Caco-2 (cell line): ENCODE data around the gene KIAA1958. TPM values are rescaled to one million over a fixed set of nuclear protein-coding genes. Genes with fewer than 3 reads are reported as not detected.

ENCODE experiments used
- BruUV-seq: library from RNA; stranded (reverse); fragments of 400-500 nt; replicated peaks from 2 replicates; lab custom pipeline; 2021; lab: Mats Ljungman, UMichigan
- CTCF ChIA-PET: fragments of 300-600 bp; sonication (Branson Sonifier 250); formaldehyde crosslinking; loops from one replicate; lab custom pipeline; 2022; ENCODE audit warnings: antibody characterized with exemption; lab: Charles Lee
- POLR2A ChIA-PET: fragments of 300-600 bp; sonication (Branson Sonifier 250); formaldehyde crosslinking; loops from one replicate; lab custom pipeline; 2022; ENCODE audit warnings: antibody characterized with exemption; lab: Charles Lee
- DNase-seq, 2 experiments: peaks; one replicate each; pipeline versions ENCODE4 v3.0.0 to v3.0.0-alpha.2; 2020 to 2022
- H3K27me3 ChIP-seq: replicated peaks from 2 replicates; pipeline ENCODE4 v1.6.0; 2011; ENCODE audit warnings: low read length; ENCODE audit not compliant: control insufficient read depth, insufficient read depth
- H3K36me3 ChIP-seq: 2 replicates; pipeline ENCODE4 v1.5.1; 2011; ENCODE audit warnings: low read length; ENCODE audit not compliant: control insufficient read depth, insufficient read depth
- H3K4me1 ChIP-seq: fragments of 250-450 bp; sonication (Bioruptor Pico); 2 replicates; pipeline ENCODE4 v1.5.1; 2020; ENCODE audit warnings: mild to moderate bottlenecking
- H3K4me3 ChIP-seq: 2 replicates; pipeline ENCODE4 v1.5.1; 2011; ENCODE audit warnings: low read depth, mild to moderate bottlenecking, control low read depth, low read length
- H3K9me3 ChIP-seq: fragments of 250-450 bp; sonication (Bioruptor Pico); 2 replicates; pipeline ENCODE4 v1.5.1; 2020; ENCODE audit warnings: mild to moderate bottlenecking, moderate library complexity
- H3K27ac Mint-ChIP-seq: one replicate; pipeline ENCODE4 v1.8.0; 2022; ENCODE audit warnings: mixed read lengths; ENCODE audit not compliant: unreplicated experiment
- H3K27me3 Mint-ChIP-seq: one replicate; pipeline ENCODE4 v1.8.0; 2022; ENCODE audit warnings: mixed read lengths; ENCODE audit not compliant: insufficient read depth, unreplicated experiment
- H3K36me3 Mint-ChIP-seq: one replicate; pipeline ENCODE4 v1.8.0; 2022; ENCODE audit warnings: mild to moderate bottlenecking, mixed read lengths; ENCODE audit not compliant: insufficient read depth, unreplicated experiment
- H3K4me1 Mint-ChIP-seq: one replicate; pipeline ENCODE4 v1.8.0; 2022; ENCODE audit warnings: low read depth, mixed read lengths; ENCODE audit not compliant: unreplicated experiment
- H3K4me3 Mint-ChIP-seq: one replicate; pipeline ENCODE4 v1.8.0; 2022; ENCODE audit warnings: mild to moderate bottlenecking, moderate library complexity, mixed read lengths; ENCODE audit not compliant: unreplicated experiment
- H3K9me3 Mint-ChIP-seq: one replicate; pipeline ENCODE4 v1.8.0; 2022; ENCODE audit warnings: mixed read lengths; ENCODE audit not compliant: unreplicated experiment
- CTCF ChIP-seq, 2 experiments: fragments of 200-600 bp in 1 of 2; IDR thresholded peaks; 1 replicate in 1 of 2; 2 replicates in 1 of 2; pipeline versions ENCODE4 v1.5.1 to v1.8.0; 2011 to 2022; ENCODE audit warnings: antibody characterized with exemption in 1 of 2, control low read depth in 1 of 2, inconsistent platforms in 1 of 2, low read depth in 1 of 2, low read length in 1 of 2, mild to moderate bottlenecking in 1 of 2, moderate library complexity in 1 of 2; ENCODE audit not compliant: insufficient read depth in 1 of 2, severe bottlenecking in 1 of 2, unreplicated experiment in 1 of 2
- intact Hi-C: fragments of 100-400 bp; cut with micrococcal nuclease; formaldehyde crosslinking; loops from one replicate; pipeline ENCODE4 v1.10.0; 2022; ENCODE audit not compliant: unreplicated experiment
- total RNA-seq: library from RNA; stranded (reverse); gene quantifications from 2 replicates; pipeline ENCODE4 v1.2.3, GENCODE V29; 2022

KIAA1958 gene
- total RNA-seq, 1 experiment from 2014 or later: 20.0 TPM

GRCh38 chr9:112677040-112677439, 190.4 kb downstream of the KIAA1958 start:
- H3K27me3 ChIP-seq: no peaks in the 10 kb centered on the region
- TF ChIP-seq CTCF (IDR thresholded peaks at IDR 0.05; ENCODE audit: insufficient read depth in 1 of 2, low read depth in 1 of 2, low read length in 1 of 2, severe bottlenecking in 1 of 2, unreplicated experiment in 1 of 2): no peak
- H3K4me3 Mint-ChIP-seq: no peak overlapping the region
- DNase-seq: no peak
- POLR2A ChIA-PET: no interaction called here
- BruUV-seq: no TSS peak
- H3K27ac Mint-ChIP-seq: no peak overlapping the region
- peaks cover 13% of the 10 kb centered on the region for H3K4me1 Mint-ChIP-seq
- intact Hi-C loops: no loop called here
- peaks cover 10% of the 10 kb centered on the region for H3K4me1 ChIP-seq
- no peaks in the 10 kb centered on the region for H3K36me3 Mint-ChIP-seq
- no peaks in the 10 kb centered on the region for H3K36me3 ChIP-seq
- peaks cover 32% of the 10 kb centered on the region for H3K9me3 Mint-ChIP-seq
- H3K4me3 ChIP-seq: no peak overlapping the region
- no peaks in the 10 kb centered on the region for H3K27me3 Mint-ChIP-seq
- CTCF ChIA-PET: no interaction called here
- H3K9me3 ChIP-seq: 0 out of 2 replicates have a peak, but pooled peaks cover 3% of the 10 kb centered on the region

DNA sequence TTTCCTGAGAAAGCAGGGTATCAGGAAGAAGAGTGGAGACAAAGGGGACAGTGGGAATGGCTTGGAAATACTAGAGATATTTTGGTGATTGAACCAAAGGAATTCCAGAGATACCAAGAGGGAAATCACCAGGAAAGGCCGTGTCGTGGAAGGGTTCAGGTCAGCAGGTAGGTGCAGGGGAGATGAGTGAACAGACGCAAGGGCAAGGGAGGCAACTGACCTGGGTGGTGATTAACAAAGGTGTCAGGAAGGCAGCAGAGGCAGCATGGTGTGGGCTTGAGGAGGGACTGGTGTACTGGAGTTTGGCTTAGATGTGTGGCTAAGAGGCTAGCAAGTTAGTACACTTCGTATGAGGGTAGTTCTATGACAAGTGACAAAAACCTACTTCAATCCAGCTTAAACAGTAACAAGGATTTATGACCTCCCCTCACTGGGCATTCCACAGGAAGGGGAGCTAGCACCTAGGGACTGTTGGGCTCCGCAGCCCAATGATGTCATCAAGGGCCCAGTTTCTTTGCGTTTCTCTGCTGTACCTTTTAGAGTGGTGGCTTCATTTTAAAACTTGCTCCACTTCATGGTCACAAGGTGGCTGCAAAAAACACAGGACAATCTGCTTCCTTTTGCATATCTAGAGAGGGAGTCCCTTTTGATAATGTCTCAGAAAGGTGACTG, 194.2 kb downstream of the KIAA1958 start:
- intact Hi-C loops: no loop called here
- CTCF ChIA-PET: no interaction called here
- H3K4me1 Mint-ChIP-seq: peaks cover 13% of the 10 kb centered on the region
- no peaks in the 10 kb centered on the region for H3K36me3 ChIP-seq
- peak overlapping the region; percentile 86 for H3K27ac Mint-ChIP-seq
- H3K9me3 ChIP-seq: 0 out of 2 replicates have a peak, but pooled peaks cover 3% of the 10 kb centered on the region
- peaks cover 10% of the 10 kb centered on the region for H3K4me1 ChIP-seq
- DNase-seq: peak; percentile 27 to 56
- peaks cover 32% of the 10 kb centered on the region for H3K9me3 Mint-ChIP-seq
- H3K4me3 Mint-ChIP-seq: no peak overlapping the region
- POLR2A ChIA-PET: no interaction called here
- H3K36me3 Mint-ChIP-seq: peaks cover 15% of the 10 kb centered on the region
- no TSS peak for BruUV-seq
- no peaks in the 10 kb centered on the region for H3K27me3 ChIP-seq
- no peak for TF ChIP-seq CTCF (IDR thresholded peaks at IDR 0.05; ENCODE audit: insufficient read depth in 1 of 2, low read depth in 1 of 2, low read length in 1 of 2, severe bottlenecking in 1 of 2, unreplicated experiment in 1 of 2)
- no peaks in the 10 kb centered on the region for H3K27me3 Mint-ChIP-seq
- H3K4me3 ChIP-seq: no peak overlapping the region

DNA sequence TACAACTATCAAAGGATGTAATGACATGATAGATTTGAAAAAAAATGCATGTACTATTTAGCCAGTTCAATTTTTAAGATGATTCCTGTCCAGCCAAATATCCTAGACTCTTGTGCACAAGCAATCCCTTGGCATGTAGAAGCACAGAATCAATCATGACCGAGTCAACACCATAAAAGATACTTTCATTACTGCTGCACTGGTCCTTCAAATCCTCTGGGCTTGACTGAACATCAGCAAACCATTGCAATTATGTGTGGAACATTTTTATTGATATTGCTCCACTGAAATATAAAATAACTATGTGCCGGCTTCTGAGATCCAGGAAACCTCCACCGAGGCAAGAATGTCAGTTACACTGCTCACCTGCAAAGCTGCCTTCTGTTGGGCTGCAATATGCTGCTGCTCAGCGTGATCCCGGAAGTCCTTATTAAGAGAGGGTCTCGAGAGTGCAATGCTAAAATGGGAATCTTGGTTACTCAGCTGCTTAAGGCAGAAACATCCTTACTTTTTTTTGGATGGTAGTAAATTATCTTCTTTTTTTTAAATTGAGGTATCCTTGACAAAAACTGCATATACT, 202.6 kb downstream of the KIAA1958 start:
- intact Hi-C loops: no loop called here
- Histone ChIP-seq H3K4me1 (no peaks in the 10 kb centered on the region), H3K4me3 (no peak overlapping the region), H3K36me3 (no peaks in the 10 kb centered on the region; the same call in 1 of the 2 replicates), H3K27me3 (no peaks in the 10 kb centered on the region), H3K9me3 (no peaks in the 10 kb centered on the region)
- BruUV-seq: no TSS peak
- Mint-ChIP-seq H3K4me1 (no peaks in the 10 kb centered on the region), H3K27me3 (no peaks in the 10 kb centered on the region), H3K27ac (no peak overlapping the region), H3K4me3 (no peak overlapping the region), H3K9me3 (no peaks in the 10 kb centered on the region), H3K36me3 (peaks cover 42% of the 10 kb centered on the region)
- CTCF ChIA-PET: no interaction called here
- no peak for DNase-seq
- POLR2A ChIA-PET: no interaction called here
- no peak for TF ChIP-seq CTCF (IDR thresholded peaks at IDR 0.05; ENCODE audit: insufficient read depth in 1 of 2, low read depth in 1 of 2, low read length in 1 of 2, severe bottlenecking in 1 of 2, unreplicated experiment in 1 of 2)
